Left lung (tissue), 10 donors: Measurements from ENCODE around the gene ZNF57. TPM values are rescaled to one million over a fixed set of nuclear protein-coding genes. Genes with fewer than 3 reads are reported as not detected.
"Not testable (repeated sequence)": the region's sequence is repeated elsewhere in the genome, so short reads cannot be mapped to it uniquely, and the experiment has no call there.

Source experiments
- ATAC-seq: fragments of 200-7000 bp; cut with Tn5 transposase; one replicate; pipeline ENCODE4 v1.9.1; 2020; ENCODE audit warnings: moderate library complexity
- DNase-seq, 4 donors: peaks; one replicate each; pipeline ENCODE4 v3.0.0-alpha.2; 2013 to 2020
- H3K27ac ChIP-seq, 2 donors: fragments of 200-600 bp; sonication (generic) in 1 of 2; one replicate each; pipeline versions ENCODE4 v1.5.0 to v1.8.0; 2020 to 2021
- H3K27me3 ChIP-seq, 2 donors: fragments of 200-600 bp; sonication (generic) in 1 of 2; one replicate each; pipeline versions ENCODE4 v1.5.0 to v1.8.0; 2020 to 2021
- H3K36me3 ChIP-seq, 2 donors: fragments of 200-600 bp; sonication (generic) in 1 of 2; one replicate each; pipeline versions ENCODE4 v1.5.0 to v1.8.0; 2020 to 2021
- H3K4me1 ChIP-seq, 2 donors: fragments of 200-600 bp; one replicate each; pipeline ENCODE4 v1.8.0; 2021
- H3K4me3 ChIP-seq, 2 donors: fragments of 200-600 bp; sonication (generic) in 1 of 2; one replicate each; pipeline versions ENCODE4 v1.5.0 to v1.8.0; 2020 to 2021; ENCODE audit warnings: mild to moderate bottlenecking in 1 of 2
- H3K9me3 ChIP-seq, 2 donors: fragments of 200-600 bp; sonication (generic) in 1 of 2; one replicate each; pipeline versions ENCODE4 v1.5.0 to v1.8.0; 2020 to 2021
- CTCF ChIP-seq, 2 donors: fragments of 200-600 bp; sonication (generic) in 1 of 2; IDR thresholded peaks; one replicate each; pipeline versions ENCODE4 v1.5.0 to v1.8.0; 2021; ENCODE audit warnings: antibody characterized with exemption in 2 of 2
- intact Hi-C, 2 donors: fragments of 100-400 bp; cut with DNase I; formaldehyde crosslinking; loops; one replicate each; pipeline versions ENCODE4 v1.11.2 to v1.14.2; 2022
- polyA plus RNA-seq, 6 donors: library from polyadenylated mRNA; unstranded; fragments of 120-200 nt; gene quantifications; one replicate each; pipeline ENCODE4 v1.2.1, GENCODE V29; 2013; ENCODE audit not compliant: insufficient read length in 6 of 6
- total RNA-seq, 2 donors: library from RNA; stranded (reverse); fragmentation: NEBNext Ultra II Directional; extraction: Animal tissue kit (Norgen Biotek cat#: 25700); gene quantifications; one replicate each; pipeline ENCODE4 v1.2.1, GENCODE V29; 2021
- donor health status: DM: no; HTN: yes; CAD: no.
- donor health status: DM: no; HTN: no; CAD: no.

ZNF57 gene
- total and polyA plus RNA-seq, 8 donors = 5.7 to 7.9 (median 7.0) TPM

- no peak for TF ChIP-seq CTCF (IDR thresholded peaks at IDR 0.05)
Measured at GRCh38 chr19:2896694-2897093, 4.0 kb upstream of the ZNF57 start.

GRCh38 chr19:2902590-2903218 lies 2.0 kb downstream of the ZNF57 start:
- H3K9me3 ChIP-seq = no peaks in the 10 kb centered on the region
- no peaks in the 10 kb centered on the region for H3K27me3 ChIP-seq
- intact Hi-C loops = no loop called here
- no peak overlapping the region for H3K27ac ChIP-seq
- peaks cover 5 to 10% of the 10 kb centered on the region in 2 donors for H3K4me1 ChIP-seq
- H3K4me3 ChIP-seq = no peak overlapping the region
- H3K36me3 ChIP-seq = no peaks in the 10 kb centered on the region
- DNase-seq = peak in 1 of 4 donors; percentile 55
- no peak for TF ChIP-seq CTCF (IDR thresholded peaks at IDR 0.05)
- no peak for ATAC-seq

More at GRCh38 chr19:2896694-2897093, 4.0 kb upstream of the ZNF57 start:
- H3K27ac ChIP-seq = no peak overlapping the region
- H3K4me1 ChIP-seq = peaks cover 4 to 5% of the 10 kb centered on the region in 2 donors
- intact Hi-C loops = no loop called here
- ATAC-seq (no peak), DNase-seq (no peak)
- H3K9me3 ChIP-seq = peaks cover 0 to 18% of the 10 kb centered on the region in 2 donors
- H3K4me3 ChIP-seq = no peak overlapping the region
- no peaks in the 10 kb centered on the region for H3K36me3 ChIP-seq
- H3K27me3 ChIP-seq = no peaks in the 10 kb centered on the region

GRCh38 chr19:2903326-2903725 lies 2.6 kb downstream of the ZNF57 start:
- H3K27me3 ChIP-seq, H3K27ac ChIP-seq, H3K36me3 ChIP-seq, H3K9me3 ChIP-seq, H3K4me3 ChIP-seq, intact Hi-C loops, ATAC-seq: not testable (repeated sequence)
- DNase-seq = peak in 1 of 4 donors; percentile 53
- peaks cover 5 to 10% of the 10 kb centered on the region in 2 donors for H3K4me1 ChIP-seq

- DNase-seq = peak in 1 of 4 donors; percentile 19
- no peaks in the 10 kb centered on the region for H3K9me3 ChIP-seq
- no peaks in the 10 kb centered on the region for H3K36me3 ChIP-seq
- H3K27ac ChIP-seq = no peak overlapping the region
- ATAC-seq = no peak
- H3K4me3 ChIP-seq = no peak overlapping the region
- no peaks in the 10 kb centered on the region for H3K27me3 ChIP-seq
- intact Hi-C loops = no loop called here
- H3K4me1 ChIP-seq = peaks cover 5 to 10% of the 10 kb centered on the region in 2 donors
- no peak for TF ChIP-seq CTCF (IDR thresholded peaks at IDR 0.05)
Measured at GRCh38 chr19:2905918-2906519, 5.3 kb downstream of the ZNF57 start.

- intact Hi-C loops = no loop called here
- H3K4me3 ChIP-seq = no peak overlapping the region
- no peak for TF ChIP-seq CTCF (IDR thresholded peaks at IDR 0.05)
- DNase-seq (peak in 1 of 4 donors; percentile 61), ATAC-seq (no peak)
- H3K27ac ChIP-seq = no peak overlapping the region
- peaks cover under 1 to 5% of the 10 kb centered on the region in 2 donors for H3K4me1 ChIP-seq
- H3K9me3 ChIP-seq = no peaks in the 10 kb centered on the region
- H3K27me3 ChIP-seq = no peaks in the 10 kb centered on the region
- H3K36me3 ChIP-seq = no peaks in the 10 kb centered on the region
Measured at GRCh38 chr19:2906631-2907195, 6.0 kb downstream of the ZNF57 start.
